NB4 (cell line): ENCODE measurements around the gene RPS6KA3.

ENCODE experiments used
- MYC ChIP-seq: IDR thresholded peaks from 2 replicates; pipeline ENCODE4 v1.6.1; 2011; ENCODE audit warnings: low read depth, low read length
- POLR2A ChIP-seq: IDR thresholded peaks from 2 replicates; pipeline ENCODE4 v1.6.1; 2011; ENCODE audit warnings: mild to moderate bottlenecking; ENCODE audit not compliant: insufficient read length; ENCODE audit errors: extremely low read depth
- TF ChIP-seq, protein P1 (sequence below): IDR thresholded peaks from one replicate; pipeline ENCODE4 v1.5.1; 2012; ENCODE audit warnings: low read depth, low read length

- TF ChIP-seq MYC (no peak), POLR2A (no peak)
- TF ChIP-seq, protein P1, sequence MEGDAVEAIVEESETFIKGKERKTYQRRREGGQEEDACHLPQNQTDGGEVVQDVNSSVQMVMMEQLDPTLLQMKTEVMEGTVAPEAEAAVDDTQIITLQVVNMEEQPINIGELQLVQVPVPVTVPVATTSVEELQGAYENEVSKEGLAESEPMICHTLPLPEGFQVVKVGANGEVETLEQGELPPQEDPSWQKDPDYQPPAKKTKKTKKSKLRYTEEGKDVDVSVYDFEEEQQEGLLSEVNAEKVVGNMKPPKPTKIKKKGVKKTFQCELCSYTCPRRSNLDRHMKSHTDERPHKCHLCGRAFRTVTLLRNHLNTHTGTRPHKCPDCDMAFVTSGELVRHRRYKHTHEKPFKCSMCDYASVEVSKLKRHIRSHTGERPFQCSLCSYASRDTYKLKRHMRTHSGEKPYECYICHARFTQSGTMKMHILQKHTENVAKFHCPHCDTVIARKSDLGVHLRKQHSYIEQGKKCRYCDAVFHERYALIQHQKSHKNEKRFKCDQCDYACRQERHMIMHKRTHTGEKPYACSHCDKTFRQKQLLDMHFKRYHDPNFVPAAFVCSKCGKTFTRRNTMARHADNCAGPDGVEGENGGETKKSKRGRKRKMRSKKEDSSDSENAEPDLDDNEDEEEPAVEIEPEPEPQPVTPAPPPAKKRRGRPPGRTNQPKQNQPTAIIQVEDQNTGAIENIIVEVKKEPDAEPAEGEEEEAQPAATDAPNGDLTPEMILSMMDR, result no peak
Measured at GRCh38 chrX:20284992-20285391, 18.3 kb upstream of the RPS6KA3 start.
